ENCODE measurements around the gene GPC3. TPM values are rescaled to one million over a fixed set of nuclear protein-coding genes. Genes with fewer than 3 reads are reported as not detected.

GPC3 gene
- total RNA-seq, 1 donor from 2014 or later: 306 TPM

DNA sequence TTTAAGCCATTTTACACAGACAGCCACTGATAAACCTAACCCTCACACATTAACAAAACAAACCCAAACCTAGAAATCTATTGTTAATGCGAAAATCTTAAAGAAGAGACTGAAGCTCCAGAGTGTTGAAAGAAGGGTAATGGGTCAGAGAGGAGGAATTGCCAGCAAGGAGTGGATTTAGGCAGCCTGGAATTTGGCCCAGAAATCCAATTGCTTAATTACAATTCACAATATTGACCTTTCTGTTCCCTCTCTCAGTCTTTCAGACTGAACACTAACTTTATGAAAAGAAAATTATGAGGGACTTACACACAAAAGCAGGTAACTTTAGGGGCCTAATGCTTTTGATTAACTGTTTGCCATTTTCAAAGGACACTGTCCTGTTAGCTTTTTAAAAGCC is 384.9 kb downstream of the GPC3 start:
- no peak overlapping the region for H3K27ac ChIP-seq (ENCODE audit: low read depth, low read length)
- no peaks in the 10 kb centered on the region for H3K4me1 ChIP-seq (ENCODE audit: control insufficient read depth in 3 of 3, insufficient read depth in 3 of 3, low read length in 3 of 3)
- no peaks in the 10 kb centered on the region for H3K36me3 ChIP-seq (ENCODE audit: control insufficient read depth in 3 of 3, insufficient read depth in 3 of 3, low read length in 3 of 3)
- no peak overlapping the region for H3K4me3 ChIP-seq (ENCODE audit: low read length in 3 of 3)
- no peak overlapping the region for H3K9ac ChIP-seq (ENCODE audit: low read depth in 1 of 3, low read length in 3 of 3)
- no peaks in the 10 kb centered on the region for H3K9me3 ChIP-seq (ENCODE audit: control insufficient read depth in 3 of 3, low read length in 3 of 3)
- no peaks in the 10 kb centered on the region for H3K27me3 ChIP-seq (ENCODE audit: control insufficient read depth in 3 of 3, insufficient read depth in 3 of 3, low read length in 3 of 3)

DNA sequence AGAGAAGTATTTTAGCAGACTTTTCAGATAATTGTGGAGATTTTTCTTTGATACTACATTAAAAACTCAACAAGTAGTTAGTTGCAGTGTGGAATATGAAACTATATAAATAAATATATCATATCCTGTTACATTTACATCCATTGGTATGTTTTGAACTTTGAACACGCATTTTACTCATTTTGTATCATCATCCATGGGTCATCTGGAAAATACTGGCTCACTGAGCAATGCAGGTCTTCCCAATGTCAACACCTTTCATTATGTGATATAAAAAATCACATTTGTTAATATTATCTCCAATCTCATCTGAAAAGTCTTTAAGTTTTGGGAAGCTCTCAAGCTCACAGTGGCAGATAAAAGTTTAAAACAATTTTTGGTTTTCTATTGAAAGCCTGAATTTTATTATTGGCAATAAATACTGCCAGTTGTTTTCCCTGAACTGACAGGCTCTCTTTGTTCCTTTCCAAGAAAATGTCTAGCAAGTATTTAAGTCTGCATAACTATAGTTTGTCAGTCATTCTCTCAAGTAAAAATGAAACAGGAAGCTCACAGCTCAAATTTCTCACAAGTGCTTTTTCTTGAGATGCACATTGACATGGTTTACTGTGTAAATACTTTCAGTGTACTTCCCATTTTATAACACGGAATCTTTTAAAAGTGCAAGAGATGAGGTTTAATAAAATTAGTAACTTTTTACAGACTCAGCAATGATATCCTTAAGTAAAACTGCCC is 386.6 kb downstream of the GPC3 start:
- Histone ChIP-seq H3K4me3 (ENCODE audit: low read length in 3 of 3) (no peak overlapping the region), H3K36me3 (ENCODE audit: control insufficient read depth in 3 of 3, insufficient read depth in 3 of 3, low read length in 3 of 3) (no peaks in the 10 kb centered on the region), H3K27me3 (ENCODE audit: control insufficient read depth in 3 of 3, insufficient read depth in 3 of 3, low read length in 3 of 3) (no peaks in the 10 kb centered on the region), H3K4me1 (ENCODE audit: control insufficient read depth in 3 of 3, insufficient read depth in 3 of 3, low read length in 3 of 3) (no peaks in the 10 kb centered on the region), H3K9me3 (ENCODE audit: control insufficient read depth in 3 of 3, low read length in 3 of 3) (no peaks in the 10 kb centered on the region), H3K9ac (ENCODE audit: low read depth in 1 of 3, low read length in 3 of 3) (no peak overlapping the region), H3K27ac (ENCODE audit: low read depth, low read length) (no peak overlapping the region)

DNA sequence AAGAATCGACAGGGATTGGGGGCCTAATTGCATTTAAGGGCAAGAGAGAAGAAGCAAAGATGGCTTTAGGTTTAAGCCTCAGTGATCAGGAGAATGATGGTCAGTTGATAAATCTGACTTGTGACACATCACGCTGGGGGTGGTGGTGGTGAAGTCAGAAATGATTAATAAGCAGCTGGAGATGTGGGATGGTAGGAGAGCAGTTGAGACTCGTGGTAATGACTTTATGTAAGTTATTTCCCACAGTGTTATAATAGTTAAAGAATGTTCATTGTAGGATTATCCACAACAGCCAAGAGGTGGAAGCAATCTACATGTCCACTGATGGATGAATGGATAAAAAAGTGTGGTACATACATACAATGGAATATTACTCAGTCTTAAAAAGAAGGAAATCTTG is 391.2 kb downstream of the GPC3 start:
- H3K27me3 ChIP-seq (ENCODE audit: control insufficient read depth in 3 of 3, insufficient read depth in 3 of 3, low read length in 3 of 3): no peaks in the 10 kb centered on the region
- H3K36me3 ChIP-seq (ENCODE audit: control insufficient read depth in 3 of 3, insufficient read depth in 3 of 3, low read length in 3 of 3): no peaks in the 10 kb centered on the region
- H3K9me3 ChIP-seq (ENCODE audit: control insufficient read depth in 3 of 3, low read length in 3 of 3): no peaks in the 10 kb centered on the region
- H3K4me3 ChIP-seq (ENCODE audit: low read length in 3 of 3): no peak overlapping the region
- H3K27ac ChIP-seq (ENCODE audit: low read depth, low read length): no peak overlapping the region
- no peaks in the 10 kb centered on the region for H3K4me1 ChIP-seq (ENCODE audit: control insufficient read depth in 3 of 3, insufficient read depth in 3 of 3, low read length in 3 of 3)
- no peak overlapping the region for H3K9ac ChIP-seq (ENCODE audit: low read depth in 1 of 3, low read length in 3 of 3)

DNA sequence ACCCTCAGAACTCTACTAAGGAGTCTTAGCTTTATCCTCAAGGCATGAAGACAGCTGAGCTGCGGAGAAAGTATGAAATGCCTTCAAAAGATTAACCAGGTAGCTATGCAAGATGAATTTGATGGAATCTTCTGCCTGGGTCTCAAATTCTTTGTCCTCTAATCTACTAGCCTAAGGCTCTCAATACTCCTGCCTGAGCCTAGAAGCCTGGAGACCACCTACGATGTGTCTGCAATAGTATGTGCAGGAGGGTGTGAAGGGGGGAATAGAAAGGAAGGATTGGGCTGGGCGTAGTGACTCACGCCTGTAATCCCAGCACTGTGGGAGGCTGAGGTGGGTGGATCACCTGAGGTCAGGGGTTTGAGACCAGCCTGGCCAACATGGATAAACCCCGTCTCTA is 391.9 kb downstream of the GPC3 start:
- Histone ChIP-seq H3K27me3 (ENCODE audit: control insufficient read depth in 3 of 3, insufficient read depth in 3 of 3, low read length in 3 of 3) (no peaks in the 10 kb centered on the region), H3K4me3 (ENCODE audit: low read length in 3 of 3) (no peak overlapping the region), H3K9me3 (ENCODE audit: control insufficient read depth in 3 of 3, low read length in 3 of 3) (no peaks in the 10 kb centered on the region), H3K4me1 (ENCODE audit: control insufficient read depth in 3 of 3, insufficient read depth in 3 of 3, low read length in 3 of 3) (no peaks in the 10 kb centered on the region), H3K27ac (ENCODE audit: low read depth, low read length) (no peak overlapping the region), H3K9ac (ENCODE audit: low read depth in 1 of 3, low read length in 3 of 3) (no peak overlapping the region), H3K36me3 (ENCODE audit: control insufficient read depth in 3 of 3, insufficient read depth in 3 of 3, low read length in 3 of 3) (no peaks in the 10 kb centered on the region)

DNA sequence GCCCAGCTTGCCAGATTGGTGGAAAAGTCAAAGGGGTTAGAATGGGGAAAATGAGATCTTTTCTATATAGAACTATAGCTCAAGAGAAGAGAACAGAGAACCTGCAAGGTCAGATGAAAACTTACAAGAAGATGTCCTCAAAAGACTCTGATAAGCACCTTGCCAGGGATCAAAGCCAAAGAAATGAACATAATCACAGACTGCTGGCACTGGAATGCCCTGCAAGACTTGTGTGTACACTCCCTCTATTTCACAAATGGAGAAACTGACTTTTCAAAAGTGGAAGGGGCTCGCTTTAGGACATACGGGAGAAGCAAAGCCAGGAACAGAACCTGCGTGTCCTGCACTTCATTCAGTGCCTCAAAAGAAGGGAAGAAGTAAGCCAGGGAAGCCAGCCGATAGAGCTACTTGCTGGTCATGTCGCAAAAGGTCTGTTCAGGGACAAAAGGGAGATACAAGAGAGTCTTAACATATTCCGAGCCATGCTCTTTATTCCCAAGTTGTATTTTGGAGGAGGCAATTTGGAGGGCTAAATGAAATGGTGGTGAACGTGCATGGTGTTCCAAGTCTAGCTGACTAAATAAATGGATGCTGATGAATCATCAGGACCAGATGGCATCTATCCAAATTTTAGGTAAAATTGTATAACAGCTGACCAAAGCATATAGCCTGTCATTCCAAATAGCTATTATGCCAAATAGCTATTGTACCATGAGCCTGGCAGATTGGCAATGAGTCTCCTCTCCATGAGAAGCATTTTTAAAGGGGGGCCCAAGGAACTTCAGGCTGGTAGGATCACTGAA is 394.5 kb downstream of the GPC3 start:
- no peak overlapping the region for H3K9ac ChIP-seq (ENCODE audit: low read depth in 1 of 3, low read length in 3 of 3)
- peaks cover 0 to 3% (median 0%) of the 10 kb centered on the region in 3 donors for H3K27me3 ChIP-seq (ENCODE audit: control insufficient read depth in 3 of 3, insufficient read depth in 3 of 3, low read length in 3 of 3)
- H3K9me3 ChIP-seq (ENCODE audit: control insufficient read depth in 3 of 3, low read length in 3 of 3): no peaks in the 10 kb centered on the region
- no peaks in the 10 kb centered on the region for H3K36me3 ChIP-seq (ENCODE audit: control insufficient read depth in 3 of 3, insufficient read depth in 3 of 3, low read length in 3 of 3)
- H3K4me3 ChIP-seq (ENCODE audit: low read length in 3 of 3): no peak overlapping the region
- H3K27ac ChIP-seq (ENCODE audit: low read depth, low read length): no peak overlapping the region
- H3K4me1 ChIP-seq (ENCODE audit: control insufficient read depth in 3 of 3, insufficient read depth in 3 of 3, low read length in 3 of 3): no peaks in the 10 kb centered on the region

DNA sequence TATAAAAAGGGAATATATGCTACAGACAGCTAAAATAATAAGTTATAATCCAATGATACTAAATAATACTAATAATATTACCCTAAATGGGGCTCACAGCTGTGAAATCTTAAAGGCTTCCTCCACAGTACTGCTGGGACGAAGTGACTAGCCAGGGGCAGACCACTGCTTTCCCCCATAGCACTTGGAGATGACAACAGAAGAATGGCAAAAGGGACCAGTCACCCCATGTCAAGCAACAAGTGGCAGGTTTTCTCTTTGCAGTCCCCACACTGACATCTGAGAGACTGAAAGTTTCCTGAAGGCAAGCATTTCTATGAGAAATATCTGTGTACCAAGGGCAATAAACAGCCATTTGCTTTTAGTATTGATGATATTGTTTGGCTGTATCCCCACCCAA is 396.6 kb downstream of the GPC3 start:
- H3K9me3 ChIP-seq (ENCODE audit: control insufficient read depth in 3 of 3, low read length in 3 of 3): no peaks in the 10 kb centered on the region
- H3K27ac ChIP-seq (ENCODE audit: low read depth, low read length): no peak overlapping the region
- peaks cover 0 to 7% (median 0%) of the 10 kb centered on the region in 3 donors for H3K27me3 ChIP-seq (ENCODE audit: control insufficient read depth in 3 of 3, insufficient read depth in 3 of 3, low read length in 3 of 3)
- H3K9ac ChIP-seq (ENCODE audit: low read depth in 1 of 3, low read length in 3 of 3): no peak overlapping the region
- H3K4me1 ChIP-seq (ENCODE audit: control insufficient read depth in 3 of 3, insufficient read depth in 3 of 3, low read length in 3 of 3): no peaks in the 10 kb centered on the region
- H3K36me3 ChIP-seq (ENCODE audit: control insufficient read depth in 3 of 3, insufficient read depth in 3 of 3, low read length in 3 of 3): no peaks in the 10 kb centered on the region
- H3K4me3 ChIP-seq (ENCODE audit: low read length in 3 of 3): no peak overlapping the region

DNA sequence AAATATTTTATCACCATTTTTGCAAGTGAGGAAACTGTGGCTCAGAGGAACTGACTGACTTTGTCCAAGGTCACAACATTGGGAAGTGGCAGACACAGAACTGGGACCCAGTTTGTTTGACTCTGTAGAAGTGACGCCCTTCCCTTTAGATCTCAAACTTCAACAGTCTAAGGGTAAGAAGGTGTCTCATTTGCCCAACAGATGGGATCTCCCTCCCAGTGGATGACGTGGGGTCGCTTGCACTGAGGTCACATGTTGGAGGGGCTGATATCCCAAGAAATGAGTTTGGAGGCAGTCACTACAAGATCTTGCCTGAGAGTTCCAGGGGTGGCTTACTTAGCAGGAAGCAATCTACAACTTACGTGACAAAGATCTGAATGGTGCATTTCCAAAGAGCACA is 397.6 kb downstream of the GPC3 start:
- no peaks in the 10 kb centered on the region for H3K4me1 ChIP-seq (ENCODE audit: control insufficient read depth in 3 of 3, insufficient read depth in 3 of 3, low read length in 3 of 3)
- H3K27ac ChIP-seq (ENCODE audit: low read depth, low read length): no peak overlapping the region
- H3K27me3 ChIP-seq (ENCODE audit: control insufficient read depth in 3 of 3, insufficient read depth in 3 of 3, low read length in 3 of 3): peaks cover 0 to 7% (median 0%) of the 10 kb centered on the region in 3 donors
- no peak overlapping the region for H3K4me3 ChIP-seq (ENCODE audit: low read length in 3 of 3)
- no peak overlapping the region for H3K9ac ChIP-seq (ENCODE audit: low read depth in 1 of 3, low read length in 3 of 3)
- no peaks in the 10 kb centered on the region for H3K36me3 ChIP-seq (ENCODE audit: control insufficient read depth in 3 of 3, insufficient read depth in 3 of 3, low read length in 3 of 3)
- no peaks in the 10 kb centered on the region for H3K9me3 ChIP-seq (ENCODE audit: control insufficient read depth in 3 of 3, low read length in 3 of 3)

DNA sequence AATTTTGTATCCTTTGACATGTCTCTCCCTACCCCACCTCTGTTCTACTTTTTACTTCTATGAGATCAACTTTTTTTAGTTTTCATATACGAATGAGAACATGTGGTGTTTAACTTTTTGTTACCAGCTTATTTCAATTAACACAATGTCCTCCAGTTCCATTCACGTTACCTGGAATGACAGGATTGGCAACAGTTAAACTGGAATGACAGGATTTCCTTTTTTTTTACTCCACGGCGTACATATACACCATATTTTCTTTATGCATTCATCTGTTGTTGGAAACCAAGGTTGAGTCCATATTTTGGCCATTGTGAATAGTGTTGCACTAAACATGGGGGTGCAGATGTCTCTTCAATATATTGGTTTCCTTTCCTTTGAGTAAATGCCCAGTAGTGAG is 398.3 kb downstream of the GPC3 start:
- Histone ChIP-seq H3K36me3 (ENCODE audit: control insufficient read depth in 3 of 3, insufficient read depth in 3 of 3, low read length in 3 of 3) (no peaks in the 10 kb centered on the region), H3K27ac (ENCODE audit: low read depth, low read length) (no peak overlapping the region), H3K27me3 (ENCODE audit: control insufficient read depth in 3 of 3, insufficient read depth in 3 of 3, low read length in 3 of 3) (peaks cover 0 to 7% (median 0%) of the 10 kb centered on the region in 3 donors), H3K4me1 (ENCODE audit: control insufficient read depth in 3 of 3, insufficient read depth in 3 of 3, low read length in 3 of 3) (no peaks in the 10 kb centered on the region), H3K9me3 (ENCODE audit: control insufficient read depth in 3 of 3, low read length in 3 of 3) (no peaks in the 10 kb centered on the region), H3K4me3 (ENCODE audit: low read length in 3 of 3) (no peak overlapping the region), H3K9ac (ENCODE audit: low read depth in 1 of 3, low read length in 3 of 3) (no peak overlapping the region)

DNA sequence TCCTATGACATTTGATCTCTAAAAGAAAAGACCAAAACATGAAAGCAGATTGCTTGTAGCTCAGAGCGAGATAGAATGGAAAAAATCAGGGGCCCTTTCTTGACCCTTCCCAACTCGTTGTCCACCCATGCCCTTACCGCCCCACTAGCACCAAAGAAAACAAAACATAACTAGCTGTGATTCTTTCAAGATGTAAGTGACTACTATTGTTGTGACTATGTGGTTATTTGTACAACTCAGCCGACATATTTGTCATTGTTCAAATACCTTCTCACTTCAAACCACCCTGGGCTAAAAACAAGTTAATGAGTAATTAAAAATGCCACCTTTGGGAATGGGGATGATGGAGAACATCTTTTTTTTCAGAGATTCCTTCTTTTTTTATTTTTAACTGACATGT is 399.0 kb downstream of the GPC3 start:
- Histone ChIP-seq H3K27me3 (ENCODE audit: control insufficient read depth in 3 of 3, insufficient read depth in 3 of 3, low read length in 3 of 3) (peaks cover 0 to 7% (median 0%) of the 10 kb centered on the region in 3 donors), H3K4me1 (ENCODE audit: control insufficient read depth in 3 of 3, insufficient read depth in 3 of 3, low read length in 3 of 3) (no peaks in the 10 kb centered on the region), H3K27ac (ENCODE audit: low read depth, low read length) (no peak overlapping the region), H3K36me3 (ENCODE audit: control insufficient read depth in 3 of 3, insufficient read depth in 3 of 3, low read length in 3 of 3) (no peaks in the 10 kb centered on the region), H3K9me3 (ENCODE audit: control insufficient read depth in 3 of 3, low read length in 3 of 3) (no peaks in the 10 kb centered on the region), H3K4me3 (ENCODE audit: low read length in 3 of 3) (no peak overlapping the region), H3K9ac (ENCODE audit: low read depth in 1 of 3, low read length in 3 of 3) (no peak overlapping the region)

DNA sequence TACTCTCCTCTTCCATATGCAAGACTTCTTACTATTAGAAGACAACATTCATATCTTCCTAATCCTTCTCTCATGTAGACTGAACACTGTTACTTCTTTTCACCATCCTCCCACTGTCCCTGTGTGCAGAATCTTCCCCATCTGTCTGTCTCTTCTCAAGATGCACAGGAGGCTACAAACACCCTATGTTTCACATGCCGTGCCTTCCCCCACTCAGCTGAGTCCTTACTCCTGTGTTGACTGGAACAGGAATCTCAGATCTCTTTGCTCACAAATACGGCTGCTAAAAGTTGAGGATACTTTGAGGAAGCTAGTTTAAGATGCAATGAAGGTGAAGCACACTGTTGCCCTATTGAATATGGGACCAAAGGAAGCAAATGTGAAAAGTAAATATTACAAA is 401.6 kb downstream of the GPC3 start:
- H3K9ac ChIP-seq (ENCODE audit: low read depth in 1 of 3, low read length in 3 of 3): no peak overlapping the region
- no peak overlapping the region for H3K27ac ChIP-seq (ENCODE audit: low read depth, low read length)
- H3K4me3 ChIP-seq (ENCODE audit: low read length in 3 of 3): no peak overlapping the region
- no peaks in the 10 kb centered on the region for H3K36me3 ChIP-seq (ENCODE audit: control insufficient read depth in 3 of 3, insufficient read depth in 3 of 3, low read length in 3 of 3)
- H3K27me3 ChIP-seq (ENCODE audit: control insufficient read depth in 3 of 3, insufficient read depth in 3 of 3, low read length in 3 of 3): peaks cover 0 to 7% (median 0%) of the 10 kb centered on the region in 3 donors
- no peaks in the 10 kb centered on the region for H3K9me3 ChIP-seq (ENCODE audit: control insufficient read depth in 3 of 3, low read length in 3 of 3)
- H3K4me1 ChIP-seq (ENCODE audit: control insufficient read depth in 3 of 3, insufficient read depth in 3 of 3, low read length in 3 of 3): peaks cover 0 to 3% (median 0%) of the 10 kb centered on the region in 3 donors
